ENCODE measurements around the gene ITGB2.
A peak's percentile ranks its signal among the peaks of the same experiment; 100 is the strongest.

ITGB2 gene

DNA sequence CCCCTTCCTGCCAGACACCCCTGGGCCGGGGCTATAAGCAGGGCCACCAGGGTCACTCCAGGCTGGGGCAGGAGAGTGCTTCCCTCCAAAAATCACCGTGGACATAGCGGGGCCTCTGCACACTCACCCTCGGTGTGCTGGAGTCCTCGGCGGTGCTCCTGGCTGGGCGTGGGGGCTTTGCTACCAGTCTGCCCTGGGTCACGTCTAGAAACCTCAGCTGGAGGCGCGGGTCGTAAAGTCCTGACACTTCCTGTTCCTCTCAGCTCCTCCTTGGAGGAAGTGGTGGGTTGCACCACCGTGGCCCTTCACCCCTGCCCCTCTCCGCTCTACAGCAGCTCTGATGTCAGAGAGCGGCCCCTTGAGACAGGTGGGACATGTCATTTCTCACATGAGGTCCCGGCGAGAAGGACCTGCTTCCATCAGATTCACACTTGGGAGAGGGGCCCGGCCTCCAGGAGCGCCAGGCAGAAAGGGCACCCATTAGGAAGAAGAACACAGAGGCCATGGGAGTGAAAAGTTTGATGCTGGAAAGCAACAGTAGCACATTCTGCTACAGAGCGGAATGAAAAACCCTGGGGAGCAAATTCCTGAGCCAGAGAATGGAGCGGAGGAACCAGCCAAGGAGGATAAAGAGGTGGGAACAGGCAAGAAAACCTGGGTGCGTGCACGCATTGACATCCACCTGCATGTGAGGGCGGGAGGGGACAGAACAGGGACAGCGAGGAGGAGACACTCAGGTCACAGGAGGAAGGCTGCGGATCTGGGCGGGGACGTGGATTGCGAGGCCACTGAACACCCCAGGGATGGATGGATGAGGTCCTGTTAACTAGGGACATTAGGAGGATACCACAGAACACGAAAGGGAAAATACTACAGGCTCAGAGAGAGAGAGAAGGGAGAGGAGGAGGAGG is at the start of gene ITGB2:
ITGB2 (minus strand) TSS at position 206 of the 911 bp plus-strand sequence. CDS start 10,117 bp downstream, outside the sequence.
- DNase-seq, result peak; percentile 76 to 80 (median 78)

DNA sequence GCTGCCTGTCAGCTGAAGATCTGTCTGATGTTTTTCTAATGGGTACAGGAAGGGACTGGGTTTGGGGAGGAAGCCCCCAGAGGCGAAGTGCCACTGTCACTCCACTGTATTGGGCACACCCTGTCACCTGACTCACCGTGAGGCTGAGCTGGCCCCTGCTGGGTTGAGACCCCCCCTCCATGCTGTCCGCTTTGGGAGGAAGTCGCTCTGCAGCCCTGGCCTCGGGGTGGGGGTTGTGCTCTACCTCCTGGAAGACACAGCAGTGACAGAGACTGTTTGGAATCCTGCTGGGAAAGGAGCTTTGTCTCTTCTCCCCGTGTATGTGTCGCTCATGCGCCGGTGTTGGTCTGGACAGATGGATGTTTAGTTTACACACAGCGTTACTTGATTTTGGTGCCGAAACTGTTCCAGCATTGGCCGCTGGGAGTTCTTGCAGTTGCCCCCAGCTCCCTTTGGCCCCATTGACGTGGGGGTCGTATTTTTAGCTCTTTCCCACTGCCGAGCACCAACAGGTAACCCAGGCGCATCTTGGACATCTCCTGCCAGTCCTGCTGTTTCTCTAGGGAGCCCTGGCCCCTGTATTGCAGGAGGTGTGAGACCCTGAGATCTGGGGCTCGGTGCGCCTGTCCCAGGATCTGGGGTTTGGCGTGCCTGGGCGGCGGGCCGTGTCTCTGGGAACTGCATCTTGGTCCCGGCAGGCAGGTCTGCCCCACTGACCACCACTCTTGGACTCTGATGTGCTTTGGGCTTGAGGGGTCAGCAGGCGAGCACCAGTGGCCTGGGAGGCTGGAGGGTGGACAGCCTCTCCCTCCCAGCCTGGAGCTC is 49.4 kb upstream of the ITGB2 start:
- DNase-seq, result peak in 2 of 3 donors; percentile 26 to 29

DNA sequence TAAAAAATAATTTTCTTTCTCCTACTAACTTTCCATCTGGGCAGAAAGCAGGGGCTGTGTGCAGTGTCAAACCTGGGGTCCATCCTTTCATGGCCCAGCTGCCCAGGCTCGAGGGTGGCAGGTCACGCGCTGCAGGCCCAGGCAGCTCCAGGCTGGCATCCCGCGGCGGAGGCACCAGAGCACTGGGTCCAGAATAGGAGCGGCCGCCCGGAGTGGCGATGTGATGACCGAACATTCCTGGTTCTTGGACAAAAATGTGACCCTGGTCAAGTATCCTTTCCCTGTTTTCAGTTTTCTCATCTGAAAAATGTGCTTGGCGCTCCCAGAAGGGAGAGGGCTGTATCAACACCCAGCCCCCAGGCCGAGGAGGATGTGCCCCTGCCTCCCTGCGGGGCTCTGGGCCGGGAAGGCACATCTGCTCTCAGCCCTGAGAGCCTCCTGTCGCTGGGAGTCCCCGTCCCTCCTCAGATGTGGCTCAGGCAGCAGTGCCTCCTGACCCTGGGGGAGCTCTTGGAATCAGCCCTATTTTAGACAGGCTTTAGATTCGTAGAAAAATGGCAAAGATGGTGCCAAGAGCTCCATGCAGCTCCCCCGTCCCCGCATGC is 48.5 kb upstream of the ITGB2 start:
- DNase-seq, result no peak

DNA sequence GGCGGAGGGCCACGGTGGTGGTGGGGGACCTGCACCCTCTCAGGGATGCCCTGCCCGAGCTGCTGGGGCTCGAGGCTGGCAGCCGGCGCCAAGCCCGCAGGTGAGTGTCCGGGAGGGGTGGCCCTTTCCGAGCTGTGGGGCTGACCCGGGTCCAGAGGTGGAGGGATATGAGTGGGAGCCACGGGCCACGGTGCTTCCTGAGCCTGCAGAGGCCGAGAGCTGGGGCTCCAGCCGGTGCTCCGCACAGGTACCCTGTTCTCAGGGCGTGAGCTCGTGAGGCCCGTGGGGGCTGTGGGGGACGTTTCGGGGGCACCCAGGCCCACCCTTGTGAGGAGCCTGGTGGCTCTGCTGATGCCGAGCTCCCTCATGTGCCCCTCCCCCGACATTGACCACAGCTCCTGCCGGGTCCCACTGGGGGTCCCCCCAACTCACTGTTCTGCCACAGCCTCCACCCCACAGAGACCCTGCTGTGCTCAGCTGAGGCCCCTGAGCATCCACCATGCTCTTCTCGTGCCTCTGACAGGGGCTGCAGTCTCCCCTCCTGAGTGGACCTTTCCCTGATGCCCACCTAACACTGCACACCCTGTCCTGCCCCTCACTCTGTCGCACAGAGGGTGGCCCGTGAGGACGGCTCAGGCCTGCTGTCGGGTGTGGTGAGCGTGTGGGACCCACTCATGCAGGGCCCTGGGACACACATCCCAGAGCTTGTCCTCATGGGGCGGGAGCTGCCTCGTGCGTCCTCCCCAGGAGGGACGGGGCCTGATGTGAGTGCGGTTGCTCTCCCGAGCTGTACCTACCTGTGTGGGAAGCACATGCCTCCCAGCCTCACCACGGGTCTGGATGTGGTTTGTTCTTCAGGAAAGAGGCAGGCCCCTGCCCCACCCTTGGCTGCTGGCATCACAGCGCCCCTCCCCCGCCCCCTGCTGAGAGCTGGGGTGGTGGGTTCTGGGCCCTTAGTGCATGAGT is 46.7 kb upstream of the ITGB2 start:
- no peak for DNase-seq

DNA sequence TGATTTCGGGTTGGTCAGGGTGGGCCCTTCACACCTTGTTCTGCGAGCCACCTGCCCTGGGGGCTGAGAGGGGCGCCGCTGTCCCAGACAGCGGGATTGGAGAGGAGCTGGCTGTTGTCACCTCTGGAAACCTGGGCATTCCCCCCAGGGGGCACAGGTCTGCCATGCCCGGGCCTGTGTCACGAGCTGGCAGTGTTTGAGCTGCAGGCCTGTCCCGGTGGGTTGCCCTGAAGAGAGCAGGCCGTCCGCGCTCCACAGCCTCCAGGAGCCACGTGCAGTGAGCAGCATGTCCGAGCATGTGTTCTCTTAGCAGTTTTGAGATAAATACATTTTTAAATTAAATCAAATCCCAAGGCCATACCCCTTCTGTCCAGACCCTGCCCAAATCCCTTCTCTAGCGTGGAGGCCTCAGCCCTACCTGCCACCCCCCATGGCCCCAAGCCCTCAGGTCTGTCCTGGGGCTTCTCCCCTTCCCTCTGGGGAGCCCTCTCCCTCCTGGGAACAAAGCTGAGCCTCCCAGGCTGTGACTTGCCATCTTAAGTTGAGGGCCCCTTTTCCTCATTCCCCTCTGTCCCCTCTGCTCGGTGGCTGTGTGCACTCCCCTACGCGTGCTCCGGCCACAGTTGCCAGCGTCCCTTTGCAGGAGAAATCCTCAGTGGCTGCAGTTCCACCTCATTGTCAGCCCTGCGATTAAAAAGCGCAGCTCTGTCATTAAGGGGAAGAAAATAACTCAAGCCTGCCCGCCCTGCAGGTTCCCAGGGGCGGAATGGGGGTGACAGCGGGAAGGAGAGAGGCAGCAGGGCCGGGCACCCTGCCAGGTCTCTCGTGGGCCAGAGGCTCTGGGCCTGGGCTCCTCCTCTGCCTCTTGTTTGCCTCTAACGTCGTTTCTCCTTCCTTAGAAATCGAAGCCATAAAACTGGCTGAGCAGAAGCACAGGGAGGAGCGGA is 45.7 kb upstream of the ITGB2 start:
- DNase-seq, result peak in 1 of 3 donors; percentile 27

DNA sequence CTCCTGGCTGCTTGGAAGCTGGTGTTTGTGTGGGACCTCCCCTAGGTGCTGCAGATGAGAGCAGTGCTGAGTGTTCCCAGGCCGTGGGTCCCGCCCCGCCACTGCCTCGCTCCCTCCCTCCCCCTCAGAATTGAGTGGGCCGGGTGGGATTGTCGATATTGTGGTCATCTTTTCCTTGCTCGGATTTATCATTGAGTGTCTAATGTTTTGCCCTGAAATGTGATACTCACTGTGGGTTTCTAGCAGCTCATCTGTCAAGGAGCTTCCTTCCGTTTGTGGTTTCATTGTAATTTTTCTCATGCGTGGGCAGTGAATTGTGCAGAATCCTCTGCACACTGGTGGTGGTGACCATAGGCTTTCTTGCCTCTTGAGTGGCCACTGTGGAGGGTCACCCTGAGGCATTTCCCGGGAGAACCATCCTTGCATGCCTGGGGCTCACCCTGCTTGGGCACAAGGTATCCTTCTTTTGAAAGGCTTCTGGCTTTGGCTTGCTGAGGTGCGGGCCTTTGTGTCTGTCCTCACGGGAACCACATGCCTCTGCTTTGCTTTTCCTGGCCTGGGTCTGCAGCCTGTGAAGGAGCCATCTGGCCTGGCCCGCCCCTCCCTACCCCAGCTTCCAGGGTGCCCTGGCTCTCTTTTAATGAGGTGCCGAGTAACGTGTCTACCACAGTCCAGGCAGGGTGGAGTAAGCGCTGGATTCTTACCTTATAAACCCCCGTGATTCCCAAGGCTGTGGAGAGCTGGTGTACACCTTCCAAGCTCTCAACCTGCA is 44.7 kb upstream of the ITGB2 start:
- DNase-seq, result peak; percentile 36 to 66 (median 60)

DNA sequence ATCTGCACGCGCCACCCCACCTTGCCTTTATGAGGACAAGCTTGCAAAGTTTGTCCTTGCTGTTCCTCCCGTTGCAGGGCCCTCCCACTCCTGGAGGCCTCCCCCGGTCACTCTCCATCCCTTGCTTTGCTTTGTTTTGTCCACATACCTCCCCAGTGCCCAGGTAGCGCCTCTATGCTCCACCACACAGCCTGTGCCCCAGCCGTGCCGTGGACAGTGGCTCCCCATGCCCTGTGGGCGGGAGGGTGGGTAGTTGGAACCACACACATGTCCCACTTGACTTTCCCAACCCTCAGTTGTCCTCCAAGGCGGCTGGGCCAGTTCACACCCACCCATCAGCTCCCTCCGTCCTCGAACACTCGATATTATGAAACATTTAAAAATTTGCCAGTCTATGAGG is 43.7 kb upstream of the ITGB2 start:
- no peak for DNase-seq

DNA sequence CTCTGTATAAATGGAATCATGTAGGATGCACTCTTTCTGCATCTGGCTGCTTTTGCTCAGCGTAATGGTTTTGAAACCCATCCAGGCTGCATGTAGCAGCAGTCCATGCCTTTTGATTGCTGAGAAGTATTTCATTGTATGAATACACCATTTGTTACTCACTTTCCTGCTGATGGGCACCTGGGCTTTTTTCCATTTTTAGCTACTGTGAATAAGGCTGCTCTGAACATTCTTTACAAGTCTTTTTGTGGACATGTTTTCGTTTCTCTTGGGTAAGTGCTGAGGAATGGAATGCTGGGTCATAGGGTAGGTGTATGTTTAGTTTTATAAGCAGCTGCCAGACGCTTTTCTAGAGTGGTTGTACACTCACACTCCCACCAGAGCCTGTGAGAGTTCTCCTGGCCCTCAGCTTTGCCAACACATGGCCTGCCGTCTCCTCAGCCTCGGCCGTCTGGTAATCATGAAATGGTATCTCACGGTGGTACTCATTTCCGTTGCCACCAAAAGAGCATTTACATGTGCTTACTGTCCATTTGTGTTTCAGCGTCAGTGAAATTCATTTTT is 41.8 kb upstream of the ITGB2 start:
- no peak for DNase-seq

DNA sequence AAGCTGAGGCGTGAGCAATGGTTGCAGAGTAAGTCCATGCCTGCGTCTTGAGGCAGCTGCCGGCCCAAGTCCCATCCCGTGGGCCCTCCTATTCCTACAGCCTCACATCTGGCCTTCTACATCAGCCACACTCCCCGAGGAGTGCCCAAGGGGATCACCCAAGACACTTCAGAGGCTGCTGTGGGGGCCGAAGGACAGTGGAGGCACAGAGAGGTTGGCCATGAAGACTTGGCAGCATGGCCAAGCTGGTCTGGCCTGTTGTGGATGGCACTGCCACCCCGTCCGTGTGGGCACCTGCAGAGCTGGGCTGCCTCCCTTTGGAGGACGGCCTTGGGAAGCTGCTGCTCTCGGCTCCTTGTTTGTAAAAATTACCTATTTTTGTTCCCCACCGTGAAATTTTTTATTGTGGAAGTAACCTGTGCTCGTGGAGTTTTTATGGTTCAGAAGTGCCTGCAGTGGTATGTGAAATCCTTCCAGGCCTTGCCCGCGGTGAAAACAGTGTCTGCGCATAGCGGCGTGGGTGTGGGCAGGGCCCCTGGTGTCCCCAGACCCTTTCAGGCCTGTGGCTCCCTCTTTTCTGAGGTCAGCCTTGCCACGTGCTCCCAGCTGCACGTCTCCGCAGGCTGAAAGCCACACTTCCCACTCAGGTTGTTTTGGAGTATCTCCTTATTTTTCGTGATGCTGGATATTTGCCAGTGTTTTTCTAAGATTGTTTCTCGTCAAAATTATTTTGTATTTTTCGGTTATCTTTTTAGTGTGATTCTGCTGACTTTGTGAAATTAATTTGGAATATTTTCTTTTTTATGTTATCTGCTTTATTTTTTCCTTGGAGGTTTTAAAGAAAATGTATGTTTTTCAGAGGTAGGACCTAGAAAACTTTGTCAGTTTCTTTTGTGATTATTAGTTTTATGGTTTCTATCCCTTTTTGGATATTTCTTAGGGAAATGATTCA is 39.7 kb upstream of the ITGB2 start:
- no peak for DNase-seq

DNA sequence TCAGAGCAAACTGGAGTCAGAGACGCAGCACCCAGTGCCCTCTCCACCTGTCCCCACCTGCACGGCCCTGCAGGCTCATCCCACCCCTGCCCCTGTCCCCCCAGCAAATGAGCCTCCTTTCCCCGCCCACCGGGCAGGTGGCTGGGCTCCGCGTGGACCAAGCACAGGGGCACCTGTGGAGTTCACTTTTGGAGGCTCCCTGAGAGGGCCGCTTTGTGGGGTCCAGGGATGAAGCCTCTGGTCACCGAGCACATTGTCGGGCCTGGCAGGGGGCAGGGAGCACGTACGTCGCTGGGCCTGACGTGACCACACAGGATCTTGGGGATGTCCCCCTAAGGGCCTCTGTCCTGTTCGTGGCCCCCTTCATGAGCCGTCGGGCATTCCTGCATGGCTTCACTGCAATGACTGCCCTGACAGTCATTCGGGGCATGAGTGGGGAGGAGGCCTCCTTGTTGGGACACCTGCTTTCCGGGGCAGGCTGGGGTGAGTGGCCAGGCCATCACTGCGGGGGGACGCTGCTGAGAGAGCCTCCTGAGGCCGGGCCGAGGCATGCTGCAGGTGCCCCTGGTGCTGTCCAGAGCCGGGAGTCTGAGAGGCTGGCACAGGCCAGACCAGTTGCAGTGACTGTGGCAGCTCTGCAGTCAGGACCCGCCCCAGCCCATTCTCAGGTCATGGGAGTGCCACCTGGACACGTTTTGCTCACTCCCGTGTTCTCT is 38.8 kb upstream of the ITGB2 start:
- no peak for DNase-seq

DNA sequence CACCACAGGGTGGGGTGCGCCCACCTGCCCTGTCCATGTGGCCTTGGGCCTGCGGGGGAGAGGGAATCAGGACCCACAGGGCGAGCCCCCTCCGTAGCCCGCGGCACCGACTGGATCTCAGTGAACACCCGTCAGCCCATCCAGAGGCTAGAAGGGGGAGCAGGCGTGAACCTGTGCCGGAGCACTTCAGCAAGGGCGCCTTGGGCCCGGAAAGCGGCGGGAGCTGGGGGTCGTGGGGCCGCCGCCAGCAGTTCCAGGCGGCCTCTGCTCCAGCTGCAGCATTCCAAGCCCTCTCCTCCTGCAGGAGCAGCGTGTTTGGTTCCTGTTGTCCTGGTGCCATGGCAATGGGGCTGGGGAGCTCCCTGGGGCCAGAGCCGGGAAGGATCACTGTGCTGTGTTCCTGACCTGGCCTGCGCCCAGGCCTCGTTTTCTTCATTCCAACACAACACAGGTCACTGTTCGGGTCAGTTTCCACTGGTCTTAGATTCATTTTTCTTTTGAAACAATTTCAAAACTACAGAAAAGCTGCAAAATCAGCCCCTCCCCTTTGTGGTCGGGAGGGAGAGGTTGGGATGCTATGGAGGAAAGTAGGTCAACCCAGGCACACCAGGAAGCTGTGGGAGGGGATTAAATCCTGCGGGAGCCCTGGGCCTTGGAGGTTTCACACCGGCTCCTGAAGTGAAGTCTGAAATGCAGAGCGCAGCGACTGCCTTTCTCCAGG is 37.9 kb upstream of the ITGB2 start:
- DNase-seq, result no peak

DNA sequence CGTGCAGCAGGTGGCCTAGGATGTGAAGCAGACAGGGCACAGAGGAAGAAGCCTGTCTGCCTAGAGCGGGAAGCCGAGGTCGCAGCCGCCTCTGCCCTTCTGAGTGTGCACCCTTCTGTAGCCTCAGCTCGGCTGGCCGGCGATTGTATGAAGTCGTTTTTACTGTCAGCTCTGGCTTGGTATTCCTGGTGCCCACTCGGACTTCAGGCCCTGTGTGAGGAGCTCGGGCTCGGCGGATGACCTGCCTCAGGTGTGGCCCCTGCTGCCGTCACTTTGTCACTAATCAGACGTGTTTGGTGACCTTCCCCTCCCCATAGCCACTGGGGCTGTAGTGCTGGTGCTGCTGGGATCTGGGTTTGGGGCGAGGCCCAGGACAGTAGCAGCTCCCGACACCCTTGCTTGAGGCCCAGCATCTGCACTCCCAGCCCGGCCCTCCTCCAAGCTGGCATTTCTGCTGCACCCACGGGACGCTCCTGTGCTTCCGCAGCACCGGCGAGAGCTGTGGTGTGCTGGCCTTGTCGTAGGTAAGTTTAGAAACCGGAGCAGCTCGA is 37.3 kb upstream of the ITGB2 start:
- DNase-seq, result no peak

DNA sequence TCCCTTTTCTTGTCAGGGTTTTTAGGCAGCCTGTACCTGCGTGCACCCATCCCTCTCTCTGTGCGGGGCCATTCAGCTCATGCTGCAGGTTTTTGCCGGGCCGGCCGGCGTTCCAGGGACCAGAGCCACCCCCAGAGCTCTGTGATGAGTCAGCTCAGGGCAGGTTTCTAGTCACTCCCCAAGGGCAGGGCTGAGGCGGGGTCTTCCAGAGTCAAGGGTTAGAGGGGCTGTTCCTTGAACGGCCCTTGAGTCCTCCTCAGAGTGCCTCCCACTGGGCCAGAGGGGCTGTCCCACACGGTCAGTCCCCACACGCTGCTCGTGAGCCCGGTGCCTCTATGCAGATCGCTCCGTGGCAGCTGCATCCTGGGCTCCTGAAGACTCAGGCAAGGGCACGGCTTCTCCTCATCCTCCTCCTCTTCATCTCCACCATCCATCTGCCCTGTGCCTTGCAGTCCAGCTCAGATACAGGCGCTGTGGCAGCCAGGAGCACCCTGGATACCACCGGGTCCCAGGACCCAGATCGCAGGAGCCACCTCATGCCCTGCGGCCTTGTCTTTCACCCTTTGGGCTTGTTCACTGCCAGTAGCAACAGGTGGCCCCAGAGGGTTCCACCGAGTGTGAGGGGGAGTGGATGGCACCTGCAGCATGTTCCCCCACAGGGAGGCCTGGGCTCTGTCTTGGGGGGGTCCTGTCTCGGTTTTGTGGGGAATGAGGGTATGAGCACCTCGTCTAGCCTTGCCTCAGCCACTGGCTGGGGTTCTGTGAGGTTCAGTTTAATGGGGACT is 36.5 kb upstream of the ITGB2 start:
- no peak for DNase-seq

DNA sequence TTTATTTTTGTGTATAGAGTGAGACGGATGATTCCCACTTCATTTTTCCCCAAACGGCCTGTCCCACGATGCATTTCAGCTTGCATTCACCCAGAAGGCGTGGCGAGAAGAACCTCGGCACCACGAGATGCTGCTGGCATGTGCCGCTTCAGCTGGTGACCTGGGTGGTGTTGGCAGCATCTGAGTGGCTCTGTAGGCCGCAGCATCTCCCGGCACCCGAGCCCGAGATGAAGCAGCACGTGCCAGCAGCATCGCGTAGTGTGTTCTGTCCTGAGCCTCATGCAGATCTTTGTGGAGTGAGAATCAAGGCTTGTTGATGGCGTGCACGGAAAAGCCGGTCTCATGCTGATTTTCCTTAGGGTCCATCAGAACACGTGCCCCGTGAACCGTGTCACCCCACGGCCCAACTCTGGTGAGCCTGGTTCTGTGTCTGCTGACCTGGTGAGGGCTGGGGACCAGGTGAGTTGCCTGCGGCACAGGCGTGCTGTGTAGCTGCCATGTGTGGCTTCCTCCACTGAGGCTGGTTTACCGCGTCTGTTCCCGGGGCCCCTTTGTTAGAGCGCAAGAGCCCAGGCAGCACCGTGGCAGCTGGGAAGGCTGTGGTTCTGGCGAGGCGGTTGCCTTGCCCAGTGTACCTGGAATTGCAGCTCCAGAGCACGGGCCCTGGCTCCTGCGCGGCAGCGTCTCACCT is 35.8 kb upstream of the ITGB2 start:
- no peak for DNase-seq

DNA sequence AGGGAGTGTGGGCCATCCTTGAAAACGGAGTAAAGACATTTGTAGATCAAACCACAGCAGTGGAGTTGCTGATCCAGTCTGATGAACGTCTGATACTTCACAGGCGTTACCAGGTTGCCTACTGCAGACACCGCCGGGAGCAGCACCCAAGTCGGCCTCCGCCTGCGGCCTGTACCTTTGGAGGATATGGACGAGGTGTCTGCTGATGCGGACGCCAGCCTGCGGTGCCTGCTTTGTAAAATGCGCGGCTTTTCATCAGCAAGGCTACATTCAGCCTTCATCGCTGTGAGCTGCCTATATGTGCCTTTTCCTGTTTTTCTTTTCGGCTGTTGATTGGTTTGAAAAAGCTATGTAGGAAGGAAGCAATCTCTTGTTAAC is 35.1 kb upstream of the ITGB2 start:
- no peak for DNase-seq

Measured in suppressor macrophage treated with lipopolysaccharide for 1 hour (primary cell).